Liver (tissue), 9 donors: ENCODE data around the gene KLHDC3. TPM values are rescaled to one million over a fixed set of nuclear protein-coding genes. Genes with fewer than 3 reads are reported as not detected.

ENCODE experiments used
- DNase-seq: peaks from one replicate; pipeline ENCODE4 v3.0.0-alpha.2; 2017; ENCODE audit warnings: low spot score
- H3K27ac ChIP-seq, 2 donors: one replicate each; pipeline ENCODE4 v1.7.0; 2013; ENCODE audit warnings: inconsistent platforms in 2 of 2, low read length in 2 of 2, control low read depth in 1 of 2, low read depth in 1 of 2, mild to moderate bottlenecking in 1 of 2
- H3K27me3 ChIP-seq, 4 donors: one replicate each; pipeline versions ENCODE4 v1.6.1 to v1.7.0; 2013; ENCODE audit warnings: low read length in 3 of 4, inconsistent platforms in 1 of 4, mild to moderate bottlenecking in 1 of 4, moderate library complexity in 1 of 4; ENCODE audit not compliant: control insufficient read depth in 4 of 4, insufficient read depth in 4 of 4
- H3K36me3 ChIP-seq, 4 donors: one replicate each; pipeline versions ENCODE4 v1.6.1 to v1.7.0; 2013; ENCODE audit warnings: low read length in 3 of 4, mild to moderate bottlenecking in 3 of 4, low read depth in 1 of 4, moderate library complexity in 1 of 4; ENCODE audit not compliant: control insufficient read depth in 4 of 4, insufficient read depth in 3 of 4
- H3K4me1 ChIP-seq, 4 donors: one replicate each; pipeline versions ENCODE4 v1.6.1 to v1.7.0; 2013; ENCODE audit warnings: low read length in 3 of 4, mild to moderate bottlenecking in 3 of 4, moderate library complexity in 1 of 4; ENCODE audit not compliant: control insufficient read depth in 4 of 4, insufficient read depth in 4 of 4
- H3K4me3 ChIP-seq, 3 donors: one replicate each; pipeline versions ENCODE4 v1.6.1 to v1.7.0; 2013; ENCODE audit warnings: low read length in 3 of 3, control low read depth in 1 of 3, low read depth in 1 of 3, mild to moderate bottlenecking in 1 of 3
- H3K9ac ChIP-seq, 2 donors: one replicate each; pipeline ENCODE4 v1.7.0; 2013; ENCODE audit warnings: low read length in 2 of 2, mild to moderate bottlenecking in 2 of 2, moderate library complexity in 2 of 2, control low read depth in 1 of 2, low read depth in 1 of 2
- H3K9me3 ChIP-seq, 4 donors: one replicate each; pipeline versions ENCODE4 v1.6.1 to v1.7.0; 2013; ENCODE audit warnings: low read length in 3 of 4; ENCODE audit not compliant: control insufficient read depth in 4 of 4
- ATF3 ChIP-seq: IDR thresholded peaks from 2 replicates; pipeline ENCODE4 v1.6.1; 2016; ENCODE audit warnings: antibody characterized with exemption
- CTCF ChIP-seq: fragments of 150-350 bp; IDR thresholded peaks from 2 replicates; pipeline ENCODE4 v1.5.1; 2017; ENCODE audit warnings: improper control_type of control experiment, low read depth, low read length; ENCODE audit not compliant: missing input control
- EGR1 ChIP-seq, 2 donors: IDR thresholded peaks; 2 replicates each; pipeline ENCODE4 v1.6.1; 2016 to 2018; ENCODE audit warnings: antibody characterized with exemption in 2 of 2, low read depth in 2 of 2
- FOXA1 ChIP-seq: IDR thresholded peaks from 2 replicates; pipeline ENCODE4 v1.6.1; 2016; ENCODE audit warnings: antibody characterized with exemption
- FOXA2 ChIP-seq: IDR thresholded peaks from 2 replicates; pipeline ENCODE4 v1.6.1; 2016; ENCODE audit warnings: antibody characterized with exemption
- GABPA ChIP-seq, 2 donors: IDR thresholded peaks in 1 of 2; conservative IDR thresholded peaks in 1 of 2; 2 replicates each; pipeline ENCODE4 v1.6.1; 2016; ENCODE audit warnings: antibody characterized with exemption in 2 of 2, mild to moderate bottlenecking in 1 of 2, moderate library complexity in 1 of 2
- HNF4A ChIP-seq, 2 donors: conservative IDR thresholded peaks; 2 replicates each; pipeline ENCODE4 v1.6.1; 2016; ENCODE audit warnings: antibody characterized with exemption in 2 of 2, mild to moderate bottlenecking in 2 of 2
- HNF4G ChIP-seq: IDR thresholded peaks from 2 replicates; pipeline ENCODE4 v1.6.1; 2016; ENCODE audit warnings: antibody characterized with exemption
- JUND ChIP-seq, 2 donors: IDR thresholded peaks; 2 replicates each; pipeline ENCODE4 v1.6.1; 2016; ENCODE audit warnings: antibody characterized with exemption in 2 of 2
- MAX ChIP-seq: IDR thresholded peaks from 2 replicates; pipeline ENCODE4 v1.6.1; 2016; ENCODE audit warnings: antibody characterized with exemption
- NR2F2 ChIP-seq: IDR thresholded peaks from 2 replicates; pipeline ENCODE4 v1.6.1; 2016; ENCODE audit warnings: antibody characterized with exemption
- RAD21 ChIP-seq, 2 donors: IDR thresholded peaks; 2 replicates each; pipeline ENCODE4 v1.6.1; 2016; ENCODE audit warnings: antibody characterized with exemption in 2 of 2, mild to moderate bottlenecking in 2 of 2
- REST ChIP-seq: IDR thresholded peaks from 2 replicates; pipeline ENCODE4 v1.6.1; 2016; ENCODE audit warnings: antibody characterized with exemption, mild to moderate bottlenecking
- RXRA ChIP-seq, 2 donors: IDR thresholded peaks; 2 replicates each; pipeline ENCODE4 v1.6.1; 2017 to 2018; ENCODE audit warnings: antibody characterized with exemption in 2 of 2, mild to moderate bottlenecking in 1 of 2
- SP1 ChIP-seq: IDR thresholded peaks from 2 replicates; pipeline ENCODE4 v1.6.1; 2018; ENCODE audit warnings: antibody characterized with exemption, mild to moderate bottlenecking
- TAF1 ChIP-seq: conservative IDR thresholded peaks from 2 replicates; pipeline ENCODE4 v1.6.1; 2016; ENCODE audit warnings: antibody characterized with exemption, mild to moderate bottlenecking
- YY1 ChIP-seq: IDR thresholded peaks from 2 replicates; pipeline ENCODE4 v1.6.1; 2016; ENCODE audit warnings: antibody characterized with exemption, mild to moderate bottlenecking
- ZBTB33 ChIP-seq: IDR thresholded peaks from 2 replicates; pipeline ENCODE4 v1.6.1; 2016; ENCODE audit warnings: antibody characterized with exemption
- WGBS: extraction: QIAGEN DNeasy Blood & Tissue Kit; methylation state at CpG from one replicate; pipeline ENCODE4 v1.1.7; 2013; 5-methylcytosine and 5-hydroxymethylcytosine counted together
- polyA plus RNA-seq, 2 donors: library from polyadenylated mRNA; stranded (reverse) in 1 of 2; unstranded in 1 of 2; fragments of 200-250 nt in 1 of 2; fragments of >200 nt in 1 of 2; fragmentation: Nextera tagmentation in 1 of 2; extraction: Ambion mirVana in 1 of 2; gene quantifications; one replicate each; pipeline versions ENCODE4 v1.2.1 to v1.2.3, GENCODE V29; 2013 to 2015
- total RNA-seq, 2 donors: library from RNA; depleted of rRNA; stranded (reverse); fragments of >200 nt; gene quantifications; one replicate each; pipeline ENCODE4 v1.2.3, GENCODE V29; 2014
- donor health status: healthy.
- donor health status: healthy.
- donor health status: healthy.
- donor health status: healthy.
- donor health status: healthy.

KLHDC3 gene
- total and polyA plus RNA-seq, 4 donors, result 30.9 to 66.5 (median 50.6) TPM

- Histone ChIP-seq H3K27me3 (no peaks in the 10 kb centered on the region), H3K4me3 (no peak overlapping the region), H3K27ac (no peak overlapping the region), H3K4me1 (peaks cover 2 to 12% (median 8%) of the 10 kb centered on the region in 4 donors), H3K36me3 (peaks cover 12 to 51% (median 39%) of the 10 kb centered on the region in 4 donors), H3K9me3 (no peaks in the 10 kb centered on the region), H3K9ac (no peak overlapping the region)
- no peak for DNase-seq
- 92% methylated on average over 4 of the region's 4 CpGs for WGBS
- TF ChIP-seq HNF4A (conservative IDR thresholded peaks at IDR 0.05), result no peak
- no peak for TF ChIP-seq SP1
- no peak for TF ChIP-seq NR2F2
- no peak for TF ChIP-seq ZBTB33
- TF ChIP-seq FOXA1, result no peak
- no peak for TF ChIP-seq EGR1 (IDR thresholded peaks at IDR 0.05; ENCODE audit: low read depth in 2 of 2)
- no peak for TF ChIP-seq GABPA (IDR thresholded peaks at IDR 0.05 in 1 of 2, conservative IDR thresholded peaks at IDR 0.05 in 1 of 2)
- TF ChIP-seq RAD21 (IDR thresholded peaks at IDR 0.05), result no peak
- no peak for TF ChIP-seq FOXA2
- no peak for TF ChIP-seq RXRA (IDR thresholded peaks at IDR 0.05)
- no peak for TF ChIP-seq JUND (IDR thresholded peaks at IDR 0.05)
- no peak for TF ChIP-seq HNF4G
- no peak for TF ChIP-seq TAF1
- TF ChIP-seq REST, result no peak
- TF ChIP-seq ATF3, result no peak
- no peak for TF ChIP-seq CTCF
- no peak for TF ChIP-seq MAX
- no peak for TF ChIP-seq YY1
Measured at GRCh38 chr6:43032326-43032725, 18.3 kb downstream of the KLHDC3 start.
